G401 (cell line): ENCODE results near the gene RUSF1. TPM values are rescaled to one million over a fixed set of nuclear protein-coding genes. Genes with fewer than 3 reads are reported as not detected.
"Not testable (repeated sequence)": the region's sequence is repeated elsewhere in the genome, so short reads cannot be mapped to it uniquely, and the experiment has no call there.

Experiments used
- DNase-seq: peaks from one replicate; pipeline ENCODE4 v3.0.0-alpha.2; 2015; ENCODE audit warnings: low spot score
- in situ Hi-C: cut with HindIII; loops from 2 replicates; pipeline ENCODE4 v1.10.0; 2016; ENCODE audit warnings: low sequenced_read_pairs, mixed read lengths
- total RNA-seq: library from RNA; depleted of rRNA; stranded (reverse); fragments of >200 nt; shearing (Covaris generic); gene quantifications from 2 replicates; pipeline ENCODE4 v1.2.3, GENCODE V29; 2014; rRNA removed

The RUSF1 gene
- total RNA-seq, 1 experiment from 2014 or later, result 32.1 TPM

- in situ Hi-C loops, result no loop called here
- DNase-seq, result peak; percentile 99
Observed at GRCh38 chr16:31458844-31459686, 49.1 kb downstream of the RUSF1 start, which contains the start of gene ARMC5. ARMC5 (plus strand) TSS chr16:31459501; CDS start chr16:31459525, 24 bp downstream.

GRCh38 chr16:31458073-31458843 is 49.9 kb downstream of the RUSF1 start:
- peak; percentile 39 for DNase-seq
- in situ Hi-C loops, result no loop called here

GRCh38 chr16:31456988-31457360 is 51.2 kb downstream of the RUSF1 start:
- in situ Hi-C loops, result no loop called here
- no peak for DNase-seq

- in situ Hi-C loops, result no loop called here
- no peak for DNase-seq
Observed at GRCh38 chr16:31455601-31456314, 52.4 kb downstream of the RUSF1 start.

GRCh38 chr16:31453255-31454204 is 54.7 kb downstream of the RUSF1 start:
- DNase-seq, result no peak
- in situ Hi-C loops, result no loop called here

GRCh38 chr16:31452631-31453106 is 55.5 kb downstream of the RUSF1 start:
- no peak for DNase-seq
- in situ Hi-C loops, result no loop called here

GRCh38 chr16:31451681-31452351 is 56.4 kb downstream of the RUSF1 start:
- in situ Hi-C loops, result no loop called here
- DNase-seq, result peak; percentile 85

- in situ Hi-C loops, result no loop called here
- no peak for DNase-seq
Observed at GRCh38 chr16:31451201-31451600, 57.0 kb downstream of the RUSF1 start.

- in situ Hi-C loops, DNase-seq: not testable (repeated sequence)
Observed at GRCh38 chr16:31445931-31446330, 62.3 kb downstream of the RUSF1 start.

GRCh38 chr16:31441956-31442355 is 66.2 kb downstream of the RUSF1 start:
- in situ Hi-C loops, result no loop called here
- no peak for DNase-seq

GRCh38 chr16:31440516-31441184 is 67.5 kb downstream of the RUSF1 start:
- in situ Hi-C loops, result no loop called here
- peak; percentile 31 for DNase-seq

GRCh38 chr16:31439519-31439918 is 68.7 kb downstream of the RUSF1 start:
- in situ Hi-C loops, result no loop called here
- no peak for DNase-seq

Other genes with a start within 250 kb of the RUSF1 start
- gene ITGAM, start 248.4 kb downstream of the RUSF1 start, total RNA-seq, result 0.27 and 3.1 TPM in 2 replicates
- gene ITGAX, start 153.2 kb downstream of the RUSF1 start, total RNA-seq, result 0.03 TPM in 1 of 2 replicates, not detected in the other
- not detected in 2 replicates for gene ITGAD, start 115.1 kb downstream of the RUSF1 start, total RNA-seq
- not detected in 2 replicates for gene COX6A2, start 80.0 kb downstream of the RUSF1 start, total RNA-seq
- gene ZNF843, start 65.6 kb downstream of the RUSF1 start, total RNA-seq, result 0.03 and 0.55 TPM in 2 replicates
- gene ARMC5, start 48.9 kb downstream of the RUSF1 start, total RNA-seq, result 7.6 and 12.2 TPM in 2 replicates
- 0.07 TPM in 1 of 2 replicates, not detected in the other for gene TGFB1I1, start 36.2 kb downstream of the RUSF1 start, total RNA-seq
- gene SLC5A2, start 25.3 kb downstream of the RUSF1 start, total RNA-seq, result not detected in 2 replicates
- not detected in 2 replicates for gene AHSP, start 19.5 kb upstream of the RUSF1 start, total RNA-seq